Body of pancreas (tissue), 4 donors: ENCODE results near the gene OR52W1.

Experiments
- POLR2A ChIP-seq, 3 donors: fragments of 450-650 bp; IDR thresholded peaks; one replicate each; pipeline ENCODE4 v1.6.1; 2016; ENCODE audit warnings: antibody characterized with exemption in 3 of 3, mild to moderate bottlenecking in 2 of 3
- TF ChIP-seq, protein P1 (sequence below), 7 experiments: fragments of 450-650 bp in 4 of 7; fragments of 200-600 bp in 3 of 7; sonication (generic) in 3 of 7; IDR thresholded peaks; one replicate each; pipeline ENCODE4 v1.5.1; 2016 to 2019; ENCODE audit warnings: antibody characterized with exemption in 7 of 7

DNA sequence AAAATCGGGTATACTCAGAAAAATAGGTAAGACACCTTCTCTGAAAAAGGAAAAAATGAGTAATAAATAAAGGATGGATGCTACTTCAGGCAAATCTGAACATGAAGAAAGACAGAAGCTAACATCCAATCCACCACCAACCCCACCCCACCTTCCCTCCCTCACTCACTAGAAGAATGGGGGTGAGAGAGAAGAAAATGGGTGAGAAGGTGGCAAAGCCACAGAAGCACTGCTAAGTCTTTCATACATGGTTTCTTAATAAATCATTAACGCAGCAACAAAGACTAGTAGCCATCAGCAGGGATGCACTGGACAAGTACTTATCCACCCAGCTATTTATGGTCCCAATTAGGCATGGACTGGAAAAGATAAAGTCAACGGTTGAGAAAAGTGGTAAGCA is 29.5 kb downstream of the OR52W1 start:
- TF ChIP-seq, protein P1, sequence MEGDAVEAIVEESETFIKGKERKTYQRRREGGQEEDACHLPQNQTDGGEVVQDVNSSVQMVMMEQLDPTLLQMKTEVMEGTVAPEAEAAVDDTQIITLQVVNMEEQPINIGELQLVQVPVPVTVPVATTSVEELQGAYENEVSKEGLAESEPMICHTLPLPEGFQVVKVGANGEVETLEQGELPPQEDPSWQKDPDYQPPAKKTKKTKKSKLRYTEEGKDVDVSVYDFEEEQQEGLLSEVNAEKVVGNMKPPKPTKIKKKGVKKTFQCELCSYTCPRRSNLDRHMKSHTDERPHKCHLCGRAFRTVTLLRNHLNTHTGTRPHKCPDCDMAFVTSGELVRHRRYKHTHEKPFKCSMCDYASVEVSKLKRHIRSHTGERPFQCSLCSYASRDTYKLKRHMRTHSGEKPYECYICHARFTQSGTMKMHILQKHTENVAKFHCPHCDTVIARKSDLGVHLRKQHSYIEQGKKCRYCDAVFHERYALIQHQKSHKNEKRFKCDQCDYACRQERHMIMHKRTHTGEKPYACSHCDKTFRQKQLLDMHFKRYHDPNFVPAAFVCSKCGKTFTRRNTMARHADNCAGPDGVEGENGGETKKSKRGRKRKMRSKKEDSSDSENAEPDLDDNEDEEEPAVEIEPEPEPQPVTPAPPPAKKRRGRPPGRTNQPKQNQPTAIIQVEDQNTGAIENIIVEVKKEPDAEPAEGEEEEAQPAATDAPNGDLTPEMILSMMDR (IDR thresholded peaks at IDR 0.05), result no peak
- no peak for TF ChIP-seq POLR2A (IDR thresholded peaks at IDR 0.05)
